Measurements from ENCODE around the gene SHISA6.

The SHISA6 gene

DNA sequence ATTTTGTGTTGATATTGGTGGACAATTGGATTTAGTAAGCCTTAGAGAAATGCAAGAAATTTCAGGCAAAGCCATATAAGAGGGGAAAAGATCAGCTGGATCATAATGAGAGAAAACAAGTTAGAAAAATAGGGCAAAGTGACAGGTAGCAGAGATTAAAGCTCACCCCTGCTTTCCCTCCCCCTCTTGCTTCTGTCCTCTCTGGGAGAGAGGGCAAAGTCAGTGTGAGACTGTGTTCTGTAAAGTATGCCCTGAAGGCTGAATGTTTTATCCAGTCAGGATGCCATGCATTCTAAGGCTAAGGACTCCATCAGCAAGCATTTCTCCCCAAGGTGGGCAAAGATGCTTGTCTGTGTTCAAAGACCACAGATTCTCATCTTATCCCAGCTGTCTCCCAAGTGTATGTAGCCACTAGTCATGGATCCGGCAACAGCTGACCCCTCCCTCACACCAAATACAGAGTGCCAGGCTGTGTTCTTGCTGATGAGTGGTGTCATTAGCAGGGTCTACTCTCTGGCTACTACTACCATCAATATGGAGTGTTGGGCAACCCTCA, 221.1 kb downstream of the SHISA6 start:
- no peak for DNase-seq

DNA sequence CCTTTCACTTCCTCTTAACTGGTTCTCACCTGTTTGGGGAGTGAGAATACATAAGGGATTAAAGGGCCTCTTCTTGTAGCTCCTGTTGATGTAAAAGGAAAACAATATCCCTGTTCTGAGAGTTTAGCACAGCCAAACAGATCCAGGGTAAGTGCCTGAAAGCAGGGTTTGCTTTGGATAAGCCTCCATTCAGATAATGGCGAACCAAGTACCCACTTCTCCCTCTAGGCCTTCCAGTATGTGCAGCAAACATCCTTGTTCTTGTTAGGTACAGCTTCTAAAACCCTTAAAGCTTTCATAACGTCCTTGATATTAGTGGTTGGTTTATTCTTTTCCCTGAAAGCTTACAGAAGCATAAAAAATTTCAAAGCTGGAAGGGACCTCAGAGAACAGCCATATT, 226.6 kb downstream of the SHISA6 start:
- DNase-seq = no peak

DNA sequence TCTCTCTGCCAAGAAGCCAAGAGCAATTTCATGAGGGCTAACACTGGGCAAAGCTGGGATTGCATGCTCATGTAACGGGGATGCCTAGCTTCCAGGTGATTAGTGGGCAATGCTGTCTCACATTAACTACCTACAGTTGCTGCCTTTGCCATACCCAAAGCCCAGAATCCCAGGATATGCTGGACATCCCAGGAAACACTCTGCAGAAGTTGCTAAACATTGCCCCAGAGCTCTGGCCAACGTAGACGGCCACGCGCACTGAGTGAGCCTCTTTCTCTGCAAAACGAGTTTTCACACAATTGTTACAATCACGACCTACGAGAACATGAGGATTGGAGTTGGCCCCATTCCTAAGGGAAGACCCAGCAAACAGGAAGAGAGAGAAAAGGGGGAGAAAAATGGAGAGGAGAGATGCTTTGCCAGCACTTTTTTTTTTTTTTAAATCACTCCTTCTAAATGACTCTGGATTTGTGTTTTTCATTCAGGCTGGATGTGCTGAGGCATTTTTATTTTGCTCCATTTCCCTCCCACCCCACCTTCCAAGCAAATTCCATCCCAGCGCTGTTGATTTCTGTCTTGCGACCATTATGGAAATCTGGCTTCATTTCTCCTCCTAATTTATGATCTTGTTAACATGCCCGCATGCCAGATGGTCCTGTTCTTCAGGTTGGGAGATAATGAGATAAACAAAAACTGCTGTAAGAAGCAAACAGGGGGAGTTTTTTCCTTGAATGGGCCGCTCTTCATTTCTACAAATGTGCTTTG, 244.5 kb downstream of the SHISA6 start:
- no peak for DNase-seq

DNA sequence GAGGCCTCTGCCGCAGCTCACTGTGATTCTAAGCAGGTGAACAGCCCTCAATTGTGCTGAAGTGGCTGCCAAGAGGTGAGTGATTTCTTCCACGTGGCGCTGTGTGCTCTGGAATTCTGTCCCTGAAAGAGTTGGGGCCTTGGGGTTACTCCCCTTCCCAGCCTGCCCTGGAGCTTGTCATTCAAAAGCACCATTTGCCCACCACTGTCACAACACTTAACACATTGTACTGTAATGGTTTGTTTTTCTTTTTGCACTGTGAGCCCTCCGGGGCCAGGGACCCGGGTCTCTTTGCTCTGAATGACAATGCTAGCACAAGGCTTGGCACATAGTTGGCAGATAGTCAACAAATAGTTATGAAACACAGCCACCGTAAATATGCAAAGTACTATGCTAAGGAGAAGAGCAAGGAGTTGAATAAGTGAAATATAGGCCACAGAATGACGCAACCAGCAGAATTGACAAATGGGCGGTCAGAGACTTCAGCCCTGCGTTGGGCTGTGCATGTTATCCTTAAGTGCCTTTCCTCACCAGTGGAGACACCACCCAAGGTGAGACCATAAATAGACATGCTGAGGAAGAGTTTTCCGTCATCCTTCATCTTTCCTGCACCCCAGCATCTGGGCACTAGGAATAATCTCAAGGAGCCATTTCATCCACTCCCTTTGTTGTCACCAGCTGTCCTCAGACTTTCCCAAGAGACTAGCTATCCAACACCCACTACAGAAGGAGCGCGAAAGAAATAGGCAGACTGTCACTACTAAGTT, 245.3 kb downstream of the SHISA6 start:
- no peak for DNase-seq

GRCh38 chr17:11486868-11487310, 245.9 kb downstream of the SHISA6 start:
- no peak for DNase-seq

GRCh38 chr17:11487469-11487868, 246.5 kb downstream of the SHISA6 start:
- DNase-seq = no peak

GRCh38 chr17:11488407-11488806, 247.4 kb downstream of the SHISA6 start:
- no peak for DNase-seq

- DNase-seq = no peak
Observed at GRCh38 chr17:11490171-11490755, 249.2 kb downstream of the SHISA6 start.

GRCh38 chr17:11492511-11492910, 251.5 kb downstream of the SHISA6 start:
- no peak for DNase-seq

GRCh38 chr17:11493936-11494335, 252.9 kb downstream of the SHISA6 start:
- no peak for DNase-seq

- DNase-seq = no peak
Observed at GRCh38 chr17:11495613-11496012, 254.6 kb downstream of the SHISA6 start.

DNA sequence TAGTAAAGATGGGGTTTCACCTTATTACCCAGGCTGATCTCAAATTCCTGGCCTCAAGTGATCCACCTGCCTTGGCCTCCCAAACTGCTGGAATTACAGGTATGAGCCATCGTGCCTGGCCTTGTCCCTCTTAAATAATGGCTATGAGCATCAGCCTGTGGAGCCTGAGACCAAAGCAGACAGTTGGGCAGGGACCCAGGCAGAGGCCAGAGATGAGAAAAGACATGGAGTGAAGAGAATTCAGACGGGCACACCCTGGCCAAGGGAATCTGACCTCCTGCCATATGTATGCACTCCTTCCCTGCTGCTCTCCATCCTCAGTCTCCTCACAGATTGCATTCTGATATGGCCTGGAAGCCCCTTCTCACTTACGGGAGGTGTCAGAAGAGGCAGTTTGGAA, 258.9 kb downstream of the SHISA6 start:
- DNase-seq = no peak

DNA sequence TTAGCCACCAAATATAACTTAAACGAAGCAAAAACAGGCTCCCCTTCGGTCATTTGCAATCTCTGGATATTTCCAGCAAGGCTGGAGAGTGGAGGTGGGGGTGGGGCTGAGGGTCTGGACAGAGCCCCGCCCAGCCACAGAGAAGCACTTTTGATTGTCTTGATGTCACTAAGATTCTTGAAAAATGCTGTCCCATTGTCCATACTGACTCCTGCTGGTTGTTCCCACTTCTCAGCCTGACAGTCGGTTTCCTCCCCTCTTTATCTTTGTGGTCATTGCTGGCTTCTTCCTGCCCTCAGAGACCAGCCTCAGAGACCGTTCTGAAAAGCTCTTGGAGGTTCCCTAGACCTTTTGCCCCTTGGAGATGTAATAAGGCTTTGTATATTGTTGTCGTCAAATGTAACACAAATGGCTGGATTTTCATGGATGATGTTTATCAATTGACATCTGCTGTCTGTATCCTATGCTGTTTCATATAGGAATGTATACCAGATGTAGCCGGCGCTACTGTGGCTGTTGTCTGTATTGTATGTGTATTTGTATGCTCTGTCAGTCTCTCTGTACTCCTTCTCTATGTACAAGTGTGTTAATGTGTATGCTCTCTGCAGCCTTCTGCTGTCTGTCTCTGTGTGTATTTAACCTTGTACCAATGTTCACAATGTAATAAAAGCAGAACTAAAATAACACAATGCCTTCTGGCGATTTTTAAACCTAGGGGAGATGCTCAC, 262.5 kb downstream of the SHISA6 start:
- no peak for DNase-seq

DNA sequence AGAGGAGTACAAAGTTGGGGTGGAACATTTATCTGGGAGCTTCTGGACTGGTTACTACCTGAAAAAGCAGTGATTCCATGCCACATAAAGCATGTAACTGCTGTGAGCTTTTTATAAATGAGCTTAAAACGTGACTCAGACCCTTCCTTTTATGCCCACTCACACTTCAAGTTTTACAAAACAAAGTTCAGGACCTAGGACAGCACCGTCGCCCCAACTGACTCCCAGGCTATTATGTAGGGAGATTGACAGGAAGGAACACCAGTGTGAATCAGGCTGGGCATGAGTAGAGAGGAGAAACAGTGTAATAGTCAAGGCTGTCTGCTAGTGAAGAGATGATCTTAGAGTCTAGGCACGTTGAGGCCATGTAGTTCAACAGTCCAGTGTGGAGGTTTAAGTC, 265.6 kb downstream of the SHISA6 start:
- no peak for DNase-seq

GRCh38 chr17:11511696-11512095, 270.7 kb downstream of the SHISA6 start:
- DNase-seq = no peak

DNA sequence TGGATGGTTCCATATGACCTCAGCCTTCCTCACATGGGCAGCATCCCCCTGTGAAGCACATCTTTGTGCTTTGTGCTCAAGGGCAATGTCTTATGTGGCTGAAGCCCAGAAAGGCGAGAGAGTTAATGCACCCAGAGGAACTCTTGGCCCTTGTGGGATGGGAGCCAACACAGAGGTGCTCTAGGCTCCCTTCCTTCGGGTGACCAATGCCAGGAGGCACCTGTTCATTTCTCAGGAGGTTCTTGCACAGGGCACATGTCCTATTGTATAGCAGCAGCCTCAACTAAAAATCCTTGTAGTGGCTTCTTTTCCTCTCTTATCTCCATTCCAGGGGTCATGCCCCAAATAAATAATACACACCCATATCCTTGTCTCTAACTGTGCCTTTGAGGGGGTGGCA, 273.6 kb downstream of the SHISA6 start:
- no peak for DNase-seq

DNA sequence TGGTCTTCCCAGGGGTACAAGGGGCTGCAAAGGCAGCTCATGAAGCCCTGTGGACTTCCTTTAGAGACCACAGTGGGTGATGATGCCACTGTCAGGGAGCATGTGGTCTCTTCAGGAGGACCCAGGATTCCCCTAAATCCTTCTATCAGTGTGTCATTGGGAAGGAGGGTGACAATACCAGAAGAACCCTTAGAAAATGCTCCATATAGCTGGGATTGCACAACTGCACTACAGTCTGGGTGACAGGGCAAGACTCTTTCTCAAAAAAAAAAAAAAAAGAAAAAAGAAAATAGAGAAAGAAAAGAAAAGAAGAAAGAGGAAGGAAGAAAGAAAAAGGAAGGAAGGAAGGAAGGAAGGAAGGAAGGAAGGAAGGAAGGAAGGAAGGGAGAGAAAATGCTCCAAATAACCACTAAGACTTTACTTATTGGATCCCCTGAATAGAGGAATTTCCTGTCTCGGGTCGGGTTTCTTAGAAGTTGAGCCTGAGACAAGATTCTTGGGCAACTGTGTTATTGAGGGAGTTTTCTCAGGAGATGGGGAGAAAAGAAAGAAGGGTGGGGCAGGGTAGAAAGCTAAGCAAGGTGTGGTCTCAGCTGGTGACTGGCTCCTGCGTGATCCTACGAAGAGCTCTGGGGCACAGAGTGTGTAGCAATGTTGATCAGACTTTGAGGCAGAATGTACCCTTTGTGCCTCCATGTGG, 274.1 kb downstream of the SHISA6 start:
- DNase-seq = no peak

DNA sequence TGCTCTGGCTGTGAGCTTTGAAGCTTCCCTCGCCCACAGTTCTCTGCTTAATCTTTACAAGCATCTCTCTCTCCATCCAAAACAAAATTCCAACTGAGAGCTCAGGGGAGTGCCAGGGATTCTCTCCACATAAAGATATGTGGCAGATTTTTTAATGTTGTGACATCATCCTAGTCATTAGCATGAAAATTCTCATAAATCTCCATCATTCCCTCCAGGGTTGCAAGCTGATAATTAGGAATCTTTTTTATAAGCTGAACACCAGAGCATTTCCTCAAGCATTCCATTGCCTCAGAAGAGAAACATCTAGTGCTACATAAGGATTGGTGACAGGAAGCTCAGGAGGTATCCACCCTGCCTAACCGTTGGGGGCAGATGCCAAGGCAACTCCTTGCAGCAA, 274.9 kb downstream of the SHISA6 start:
- DNase-seq = no peak

DNA sequence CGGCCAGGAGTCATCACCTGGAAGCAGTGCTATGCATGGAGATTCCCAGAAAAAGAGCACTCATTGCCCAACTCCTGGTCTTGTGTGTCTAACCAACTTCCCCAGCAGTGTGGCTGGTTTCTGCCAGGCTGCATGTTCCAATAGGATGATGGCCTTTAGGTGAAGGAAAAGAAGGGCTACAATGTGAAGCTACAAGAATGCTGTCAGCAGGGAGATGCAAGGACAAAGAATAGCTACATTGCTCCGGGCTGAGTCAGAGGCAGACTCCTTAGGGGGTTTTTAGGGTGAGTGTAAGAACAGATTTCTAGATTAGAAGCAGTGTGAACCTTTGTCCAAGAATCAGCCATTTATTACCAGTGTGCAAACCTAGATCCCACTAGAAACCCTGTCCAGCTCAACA, 294.2 kb downstream of the SHISA6 start:
- no peak for DNase-seq

DNA sequence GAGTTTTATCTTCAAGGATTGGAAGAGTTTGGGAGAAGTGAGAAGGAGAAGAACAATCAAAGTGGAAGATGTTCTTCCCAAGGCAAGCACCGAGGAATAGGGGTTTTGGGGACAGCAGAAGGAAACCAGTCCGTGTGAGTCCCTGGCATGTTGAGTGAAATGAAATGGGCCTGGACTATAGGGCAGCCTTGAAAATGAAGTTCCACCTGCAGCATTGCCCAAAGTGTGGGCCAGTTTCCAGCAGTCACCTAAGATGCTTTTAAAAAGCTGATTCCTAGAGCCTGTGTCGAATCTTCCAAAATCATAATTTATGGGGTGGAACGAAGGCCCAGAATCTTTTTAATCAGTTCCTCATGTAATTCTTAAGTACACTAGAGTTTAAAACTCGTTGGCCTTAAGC, 297.4 kb downstream of the SHISA6 start:
- no peak for DNase-seq

DNA sequence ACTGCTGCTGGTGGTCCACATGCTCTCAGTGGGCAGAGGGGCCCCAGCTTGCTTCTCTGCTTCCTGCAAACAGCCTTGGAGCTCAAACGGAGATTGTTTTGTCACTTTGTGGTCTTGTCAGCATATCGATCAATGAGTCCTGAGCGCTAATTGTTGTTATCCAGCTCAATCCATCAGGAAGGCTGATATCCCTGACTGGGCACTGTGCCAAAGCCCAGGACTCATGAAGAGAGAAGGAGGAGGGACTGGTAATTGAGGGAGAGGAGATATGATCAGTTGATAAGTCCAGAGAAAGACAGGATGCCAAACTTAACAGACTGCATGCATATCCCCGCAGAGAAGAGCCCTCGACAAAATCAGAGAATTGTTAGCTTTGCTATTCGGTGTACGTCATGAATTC, 298.6 kb downstream of the SHISA6 start:
- no peak for DNase-seq

DNA sequence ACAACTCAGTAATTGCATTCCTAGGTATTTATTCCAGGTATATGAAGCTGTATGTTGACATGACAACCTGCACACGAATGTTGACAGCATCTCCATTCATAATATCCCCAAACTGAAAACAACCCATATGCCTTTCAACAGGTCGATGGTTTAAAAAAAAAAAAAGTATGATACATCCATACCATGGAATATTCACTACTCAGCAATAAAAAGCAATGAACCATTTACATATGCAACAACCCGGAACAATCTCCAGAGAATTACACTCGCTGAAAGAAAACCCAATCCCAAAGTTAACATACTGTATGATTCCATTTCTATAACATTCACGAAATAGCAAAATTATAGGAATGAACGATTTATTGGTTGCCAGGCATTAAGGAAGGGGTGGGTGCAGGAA, 304.0 kb downstream of the SHISA6 start:
- DNase-seq = no peak
